HEK293 (cell line): ENCODE data around the gene EVA1C.

ENCODE experiments used
- GLIS2 ChIP-seq: fragments of 450-650 bp; formaldehyde crosslinking; IDR thresholded peaks from 2 replicates; pipeline ENCODE4 v1.5.1; 2016; ENCODE audit warnings: missing biosample characterization, missing genetic modification characterization
- KLF1 ChIP-seq: fragments of 450-650 bp; formaldehyde crosslinking; IDR thresholded peaks from 2 replicates; pipeline ENCODE4 v1.5.1; 2016; ENCODE audit warnings: missing biosample characterization, missing genetic modification characterization
- KLF8 ChIP-seq: fragments of 450-650 bp; formaldehyde crosslinking; IDR thresholded peaks from 2 replicates; pipeline ENCODE4 v1.5.1; 2016; ENCODE audit warnings: missing biosample characterization, missing genetic modification characterization
- KLF9 ChIP-seq: fragments of 450-650 bp; formaldehyde crosslinking; IDR thresholded peaks from 2 replicates; pipeline ENCODE4 v1.5.1; 2016; ENCODE audit warnings: missing biosample characterization, missing genetic modification characterization, low read depth
- OVOL3 ChIP-seq: fragments of 450-650 bp; formaldehyde crosslinking; IDR thresholded peaks from 2 replicates; pipeline ENCODE4 v1.5.1; 2016; ENCODE audit warnings: missing biosample characterization, missing genetic modification characterization
- PRDM10 ChIP-seq: fragments of 450-650 bp; formaldehyde crosslinking; IDR thresholded peaks from 2 replicates; pipeline ENCODE4 v1.5.1; 2016; ENCODE audit warnings: missing biosample characterization, missing genetic modification characterization
- ZBTB20 ChIP-seq: fragments of 450-650 bp; formaldehyde crosslinking; IDR thresholded peaks from 2 replicates; pipeline ENCODE4 v1.5.1; 2016; ENCODE audit warnings: missing biosample characterization, missing genetic modification characterization
- ZFP69B ChIP-seq: fragments of 450-650 bp; formaldehyde crosslinking; IDR thresholded peaks from 2 replicates; pipeline ENCODE4 v1.5.1; 2016; ENCODE audit warnings: missing biosample characterization, missing genetic modification characterization
- ZNF10 ChIP-seq: fragments of 450-650 bp; formaldehyde crosslinking; IDR thresholded peaks from 2 replicates; pipeline ENCODE4 v1.5.1; 2017; ENCODE audit warnings: missing biosample characterization, missing genetic modification characterization
- ZNF324 ChIP-seq: fragments of 450-650 bp; formaldehyde crosslinking; IDR thresholded peaks from 2 replicates; pipeline ENCODE4 v1.5.1; 2016; ENCODE audit warnings: missing biosample characterization, missing genetic modification characterization
- ZNF335 ChIP-seq: fragments of 450-650 bp; formaldehyde crosslinking; conservative IDR thresholded peaks from 2 replicates; pipeline ENCODE4 v1.5.1; 2016; ENCODE audit warnings: missing biosample characterization, missing genetic modification characterization
- ZNF341 ChIP-seq: fragments of 450-650 bp; formaldehyde crosslinking; IDR thresholded peaks from 2 replicates; pipeline ENCODE4; 2016; ENCODE audit warnings: low read depth, missing biosample characterization, missing genetic modification characterization
- ZNF48 ChIP-seq: fragments of 450-650 bp; formaldehyde crosslinking; IDR thresholded peaks from 2 replicates; pipeline ENCODE4 v1.5.1; 2016; ENCODE audit warnings: missing biosample characterization, missing genetic modification characterization
- ZNF610 ChIP-seq: fragments of 450-650 bp; formaldehyde crosslinking; IDR thresholded peaks from 2 replicates; pipeline ENCODE4 v1.5.1; 2016; ENCODE audit warnings: missing biosample characterization, missing genetic modification characterization, borderline replicate concordance
- ZNF621 ChIP-seq: fragments of 450-650 bp; formaldehyde crosslinking; IDR thresholded peaks from 2 replicates; pipeline ENCODE4 v1.5.1; 2017; ENCODE audit warnings: missing biosample characterization, missing genetic modification characterization
- ZNF629 ChIP-seq: fragments of 450-650 bp; formaldehyde crosslinking; IDR thresholded peaks from 2 replicates; pipeline ENCODE4 v1.5.1; 2017; ENCODE audit warnings: missing biosample characterization, missing genetic modification characterization
- ZNF670 ChIP-seq: fragments of 450-650 bp; formaldehyde crosslinking; IDR thresholded peaks from 2 replicates; pipeline ENCODE4 v1.5.1; 2016; ENCODE audit warnings: missing biosample characterization, missing genetic modification characterization, low read depth
- TF ChIP-seq, protein P1 (sequence below): fragments of 450-650 bp; formaldehyde crosslinking; IDR thresholded peaks from 2 replicates; pipeline ENCODE4 v1.5.1; 2016; ENCODE audit warnings: missing biosample characterization, missing genetic modification characterization, borderline replicate concordance
- TF ChIP-seq, protein P2 (sequence below): fragments of 450-650 bp; formaldehyde crosslinking; IDR thresholded peaks from 2 replicates; pipeline ENCODE4 v1.5.1; 2017; ENCODE audit warnings: missing biosample characterization, missing genetic modification characterization
- TF ChIP-seq, protein P3 (sequence below): fragments of 450-650 bp; formaldehyde crosslinking; IDR thresholded peaks from 2 replicates; pipeline ENCODE4 v1.5.1; 2017; ENCODE audit warnings: missing biosample characterization, missing genetic modification characterization
- TF ChIP-seq, protein P4 (sequence below): fragments of 450-650 bp; formaldehyde crosslinking; IDR thresholded peaks from 2 replicates; pipeline ENCODE4 v1.5.1; 2016; ENCODE audit warnings: missing biosample characterization, missing genetic modification characterization

EVA1C gene

DNA sequence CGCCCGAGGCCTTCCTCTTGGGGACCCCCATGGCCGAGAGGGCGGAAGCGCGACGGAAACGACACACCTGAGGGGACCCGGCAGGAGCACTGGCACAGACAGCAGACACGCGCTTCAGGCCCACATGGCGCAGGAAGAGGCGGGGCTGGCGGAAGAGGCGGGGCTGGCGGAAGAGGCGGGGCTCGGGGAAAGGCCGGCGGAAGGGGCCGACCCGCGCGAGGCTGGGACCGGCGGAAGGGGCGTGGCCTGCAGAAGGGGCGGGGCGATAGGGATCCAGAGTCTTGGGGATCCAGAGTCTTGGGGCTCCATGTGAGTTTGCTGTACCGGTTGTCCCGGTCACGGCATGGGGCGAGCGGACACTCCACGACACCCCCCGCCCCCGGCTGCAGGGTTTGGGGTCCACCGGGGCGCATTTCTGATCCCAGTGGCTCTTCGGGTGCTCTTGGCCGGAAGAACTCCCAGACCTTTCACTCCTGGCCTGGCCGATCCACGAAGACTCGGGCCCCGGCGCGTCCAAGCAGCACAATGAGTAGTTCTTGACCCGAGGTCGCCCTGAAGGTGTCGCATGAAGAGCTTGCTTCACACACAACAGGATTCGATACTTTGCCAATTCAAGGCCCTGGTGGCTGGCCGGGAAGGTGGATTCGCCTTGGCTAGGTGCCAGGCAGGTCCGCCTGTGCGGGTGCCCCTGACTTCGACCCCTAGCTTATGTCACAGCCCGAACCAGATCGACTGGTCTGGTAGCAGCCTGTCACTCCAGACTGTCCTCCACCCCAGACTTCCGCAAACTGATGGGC, 19.4 kb upstream of the EVA1C start, which contains the start of gene URB1 (continued):
- TF ChIP-seq, protein P1, sequence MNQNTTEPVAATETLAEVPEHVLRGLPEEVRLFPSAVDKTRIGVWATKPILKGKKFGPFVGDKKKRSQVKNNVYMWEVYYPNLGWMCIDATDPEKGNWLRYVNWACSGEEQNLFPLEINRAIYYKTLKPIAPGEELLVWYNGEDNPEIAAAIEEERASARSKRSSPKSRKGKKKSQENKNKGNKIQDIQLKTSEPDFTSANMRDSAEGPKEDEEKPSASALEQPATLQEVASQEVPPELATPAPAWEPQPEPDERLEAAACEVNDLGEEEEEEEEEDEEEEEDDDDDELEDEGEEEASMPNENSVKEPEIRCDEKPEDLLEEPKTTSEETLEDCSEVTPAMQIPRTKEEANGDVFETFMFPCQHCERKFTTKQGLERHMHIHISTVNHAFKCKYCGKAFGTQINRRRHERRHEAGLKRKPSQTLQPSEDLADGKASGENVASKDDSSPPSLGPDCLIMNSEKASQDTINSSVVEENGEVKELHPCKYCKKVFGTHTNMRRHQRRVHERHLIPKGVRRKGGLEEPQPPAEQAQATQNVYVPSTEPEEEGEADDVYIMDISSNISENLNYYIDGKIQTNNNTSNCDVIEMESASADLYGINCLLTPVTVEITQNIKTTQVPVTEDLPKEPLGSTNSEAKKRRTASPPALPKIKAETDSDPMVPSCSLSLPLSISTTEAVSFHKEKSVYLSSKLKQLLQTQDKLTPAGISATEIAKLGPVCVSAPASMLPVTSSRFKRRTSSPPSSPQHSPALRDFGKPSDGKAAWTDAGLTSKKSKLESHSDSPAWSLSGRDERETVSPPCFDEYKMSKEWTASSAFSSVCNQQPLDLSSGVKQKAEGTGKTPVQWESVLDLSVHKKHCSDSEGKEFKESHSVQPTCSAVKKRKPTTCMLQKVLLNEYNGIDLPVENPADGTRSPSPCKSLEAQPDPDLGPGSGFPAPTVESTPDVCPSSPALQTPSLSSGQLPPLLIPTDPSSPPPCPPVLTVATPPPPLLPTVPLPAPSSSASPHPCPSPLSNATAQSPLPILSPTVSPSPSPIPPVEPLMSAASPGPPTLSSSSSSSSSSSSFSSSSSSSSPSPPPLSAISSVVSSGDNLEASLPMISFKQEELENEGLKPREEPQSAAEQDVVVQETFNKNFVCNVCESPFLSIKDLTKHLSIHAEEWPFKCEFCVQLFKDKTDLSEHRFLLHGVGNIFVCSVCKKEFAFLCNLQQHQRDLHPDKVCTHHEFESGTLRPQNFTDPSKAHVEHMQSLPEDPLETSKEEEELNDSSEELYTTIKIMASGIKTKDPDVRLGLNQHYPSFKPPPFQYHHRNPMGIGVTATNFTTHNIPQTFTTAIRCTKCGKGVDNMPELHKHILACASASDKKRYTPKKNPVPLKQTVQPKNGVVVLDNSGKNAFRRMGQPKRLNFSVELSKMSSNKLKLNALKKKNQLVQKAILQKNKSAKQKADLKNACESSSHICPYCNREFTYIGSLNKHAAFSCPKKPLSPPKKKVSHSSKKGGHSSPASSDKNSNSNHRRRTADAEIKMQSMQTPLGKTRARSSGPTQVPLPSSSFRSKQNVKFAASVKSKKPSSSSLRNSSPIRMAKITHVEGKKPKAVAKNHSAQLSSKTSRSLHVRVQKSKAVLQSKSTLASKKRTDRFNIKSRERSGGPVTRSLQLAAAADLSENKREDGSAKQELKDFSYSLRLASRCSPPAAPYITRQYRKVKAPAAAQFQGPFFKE (tag by site-specific recombination), result no peak
- TF ChIP-seq ZNF610, result peak; percentile 28; the same call in 1 of the 2 replicates
- TF ChIP-seq KLF1, result peak; percentile 50; the same call in 1 of the 2 replicates
- TF ChIP-seq ZNF670, result no peak
- peak; percentile 78 for TF ChIP-seq ZNF341
- TF ChIP-seq KLF9 (tag by site-specific recombination), result peak; percentile 99
- no peak for TF ChIP-seq OVOL3
- TF ChIP-seq, protein P2, sequence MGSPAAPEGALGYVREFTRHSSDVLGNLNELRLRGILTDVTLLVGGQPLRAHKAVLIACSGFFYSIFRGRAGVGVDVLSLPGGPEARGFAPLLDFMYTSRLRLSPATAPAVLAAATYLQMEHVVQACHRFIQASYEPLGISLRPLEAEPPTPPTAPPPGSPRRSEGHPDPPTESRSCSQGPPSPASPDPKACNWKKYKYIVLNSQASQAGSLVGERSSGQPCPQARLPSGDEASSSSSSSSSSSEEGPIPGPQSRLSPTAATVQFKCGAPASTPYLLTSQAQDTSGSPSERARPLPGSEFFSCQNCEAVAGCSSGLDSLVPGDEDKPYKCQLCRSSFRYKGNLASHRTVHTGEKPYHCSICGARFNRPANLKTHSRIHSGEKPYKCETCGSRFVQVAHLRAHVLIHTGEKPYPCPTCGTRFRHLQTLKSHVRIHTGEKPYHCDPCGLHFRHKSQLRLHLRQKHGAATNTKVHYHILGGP (tag by site-specific recombination), result peak; percentile 62
- TF ChIP-seq KLF8 (tag by site-specific recombination), result peak; percentile 87
- 0 out of 2 replicates have a peak, but pooled peaks have one; percentile 7 for TF ChIP-seq ZNF10
- no peak for TF ChIP-seq GLIS2 (tag by site-specific recombination)
- TF ChIP-seq ZNF621 (tag by site-specific recombination), result no peak
- TF ChIP-seq, protein P3, sequence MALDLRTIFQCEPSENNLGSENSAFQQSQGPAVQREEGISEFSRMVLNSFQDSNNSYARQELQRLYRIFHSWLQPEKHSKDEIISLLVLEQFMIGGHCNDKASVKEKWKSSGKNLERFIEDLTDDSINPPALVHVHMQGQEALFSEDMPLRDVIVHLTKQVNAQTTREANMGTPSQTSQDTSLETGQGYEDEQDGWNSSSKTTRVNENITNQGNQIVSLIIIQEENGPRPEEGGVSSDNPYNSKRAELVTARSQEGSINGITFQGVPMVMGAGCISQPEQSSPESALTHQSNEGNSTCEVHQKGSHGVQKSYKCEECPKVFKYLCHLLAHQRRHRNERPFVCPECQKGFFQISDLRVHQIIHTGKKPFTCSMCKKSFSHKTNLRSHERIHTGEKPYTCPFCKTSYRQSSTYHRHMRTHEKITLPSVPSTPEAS (tag by site-specific recombination), result no peak
- TF ChIP-seq ZBTB20 (tag by site-specific recombination), result peak; percentile 65
- 0 out of 2 replicates have a peak, but pooled peaks have one; percentile 40 for TF ChIP-seq ZFP69B
- TF ChIP-seq PRDM10 (tag by site-specific recombination), result peak; percentile 96
- TF ChIP-seq ZNF335, result peak; percentile 99
- 0 out of 2 replicates have a peak, but pooled peaks have one; percentile 47 for TF ChIP-seq ZNF48 (tag by site-specific recombination)
- TF ChIP-seq, protein P4, sequence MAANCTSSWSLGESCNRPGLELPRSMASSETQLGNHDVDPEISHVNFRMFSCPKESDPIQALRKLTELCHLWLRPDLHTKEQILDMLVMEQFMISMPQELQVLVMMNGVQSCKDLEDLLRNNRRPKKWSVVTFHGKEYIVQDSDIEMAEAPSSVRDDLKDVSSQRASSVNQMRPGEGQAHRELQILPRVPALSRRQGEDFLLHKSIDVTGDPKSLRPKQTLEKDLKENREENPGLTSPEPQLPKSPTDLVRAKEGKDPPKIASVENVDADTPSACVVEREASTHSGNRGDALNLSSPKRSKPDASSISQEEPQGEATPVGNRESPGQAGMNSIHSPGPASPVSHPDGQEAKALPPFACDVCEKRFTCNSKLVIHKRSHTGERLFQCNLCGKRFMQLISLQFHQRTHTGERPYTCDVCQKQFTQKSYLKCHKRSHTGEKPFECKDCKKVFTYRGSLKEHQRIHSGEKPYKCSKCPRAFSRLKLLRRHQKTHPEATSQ (tag by site-specific recombination), result 0 out of 2 replicates have a peak, but pooled peaks have one; percentile 34
- peak; percentile 45 for TF ChIP-seq ZNF629 (tag by site-specific recombination)
- TF ChIP-seq ZNF324 (tag by site-specific recombination), result peak; percentile 65
